ENCODE results near the gene SORCS3. TPM values are rescaled to one million over a fixed set of nuclear protein-coding genes. Genes with fewer than 3 reads are reported as not detected.

The SORCS3 gene
- total RNA-seq, 1 experiment from 2014 or later, result 0.18 TPM

GRCh38 chr10:104921763-104922162, 280.7 kb downstream of the SORCS3 start:
- H3K4me1 ChIP-seq, result no peaks in the 10 kb centered on the region
- Mint-ChIP-seq H3K4me1 (ENCODE audit: low read depth, unreplicated experiment) (no peaks in the 10 kb centered on the region), H3K27ac (ENCODE audit: unreplicated experiment) (no peak overlapping the region), H3K36me3 (ENCODE audit: insufficient read depth, unreplicated experiment) (no peaks in the 10 kb centered on the region), H3K4me3 (ENCODE audit: unreplicated experiment) (no peak overlapping the region), H3K9me3 (ENCODE audit: unreplicated experiment) (no peaks in the 10 kb centered on the region), H3K27me3 (ENCODE audit: insufficient read depth, unreplicated experiment) (peaks cover 10% of the 10 kb centered on the region)
- POLR2A ChIA-PET, result no interaction called here
- CTCF ChIA-PET, result no interaction called here
- DNase-seq, result no peak
- H3K4me3 ChIP-seq (ENCODE audit: low read depth, low read length), result no peak overlapping the region
- BruUV-seq (replicated peaks), result no TSS peak
- no peaks in the 10 kb centered on the region for H3K9me3 ChIP-seq
- TF ChIP-seq CTCF (IDR thresholded peaks at IDR 0.05; ENCODE audit: insufficient read depth in 1 of 2, low read depth in 1 of 2, low read length in 1 of 2, severe bottlenecking in 1 of 2, unreplicated experiment in 1 of 2), result no peak
- no peaks in the 10 kb centered on the region for H3K36me3 ChIP-seq (ENCODE audit: control insufficient read depth, insufficient read depth, low read length)
- H3K27me3 ChIP-seq (replicated peaks; ENCODE audit: control insufficient read depth, insufficient read depth, low read length), result no peaks in the 10 kb centered on the region
- intact Hi-C loops (cut with micrococcal nuclease; ENCODE audit: unreplicated experiment), result no loop called here

GRCh38 chr10:104922810-104923209, 281.7 kb downstream of the SORCS3 start:
- H3K4me1 ChIP-seq, result no peaks in the 10 kb centered on the region
- Mint-ChIP-seq H3K36me3 (ENCODE audit: insufficient read depth, unreplicated experiment) (no peaks in the 10 kb centered on the region), H3K4me1 (ENCODE audit: low read depth, unreplicated experiment) (no peaks in the 10 kb centered on the region), H3K27me3 (ENCODE audit: insufficient read depth, unreplicated experiment) (peaks cover 12% of the 10 kb centered on the region), H3K4me3 (ENCODE audit: unreplicated experiment) (no peak overlapping the region), H3K9me3 (ENCODE audit: unreplicated experiment) (no peaks in the 10 kb centered on the region), H3K27ac (ENCODE audit: unreplicated experiment) (no peak overlapping the region)
- CTCF ChIA-PET, result no interaction called here
- POLR2A ChIA-PET, result no interaction called here
- no peak for TF ChIP-seq CTCF (IDR thresholded peaks at IDR 0.05; ENCODE audit: insufficient read depth in 1 of 2, low read depth in 1 of 2, low read length in 1 of 2, severe bottlenecking in 1 of 2, unreplicated experiment in 1 of 2)
- no TSS peak for BruUV-seq (replicated peaks)
- no peak for DNase-seq
- H3K27me3 ChIP-seq (replicated peaks; ENCODE audit: control insufficient read depth, insufficient read depth, low read length), result no peaks in the 10 kb centered on the region
- H3K4me3 ChIP-seq (ENCODE audit: low read depth, low read length), result no peak overlapping the region
- H3K36me3 ChIP-seq (ENCODE audit: control insufficient read depth, insufficient read depth, low read length), result no peaks in the 10 kb centered on the region
- no peaks in the 10 kb centered on the region for H3K9me3 ChIP-seq
- intact Hi-C loops (cut with micrococcal nuclease; ENCODE audit: unreplicated experiment), result no loop called here

GRCh38 chr10:104923501-104923900, 282.4 kb downstream of the SORCS3 start:
- Histone ChIP-seq H3K4me3 (ENCODE audit: low read depth, low read length) (no peak overlapping the region), H3K27me3 (replicated peaks; ENCODE audit: control insufficient read depth, insufficient read depth, low read length) (no peaks in the 10 kb centered on the region), H3K9me3 (no peaks in the 10 kb centered on the region), H3K4me1 (no peaks in the 10 kb centered on the region), H3K36me3 (ENCODE audit: control insufficient read depth, insufficient read depth, low read length) (no peaks in the 10 kb centered on the region)
- Mint-ChIP-seq H3K27me3 (ENCODE audit: insufficient read depth, unreplicated experiment) (peaks cover 12% of the 10 kb centered on the region), H3K27ac (ENCODE audit: unreplicated experiment) (no peak overlapping the region), H3K36me3 (ENCODE audit: insufficient read depth, unreplicated experiment) (no peaks in the 10 kb centered on the region), H3K4me3 (ENCODE audit: unreplicated experiment) (no peak overlapping the region), H3K4me1 (ENCODE audit: low read depth, unreplicated experiment) (no peaks in the 10 kb centered on the region), H3K9me3 (ENCODE audit: unreplicated experiment) (no peaks in the 10 kb centered on the region)
- DNase-seq, result no peak
- no TSS peak for BruUV-seq (replicated peaks)
- CTCF ChIA-PET, result no interaction called here
- no peak for TF ChIP-seq CTCF (IDR thresholded peaks at IDR 0.05; ENCODE audit: insufficient read depth in 1 of 2, low read depth in 1 of 2, low read length in 1 of 2, severe bottlenecking in 1 of 2, unreplicated experiment in 1 of 2)
- intact Hi-C loops (cut with micrococcal nuclease; ENCODE audit: unreplicated experiment), result no loop called here
- POLR2A ChIA-PET, result no interaction called here

Data from Caco-2 (cell line).